Bronchial epithelial cell (primary cell): ENCODE measurements around the gene P4HB. TPM values are rescaled to one million over a fixed set of nuclear protein-coding genes. Genes with fewer than 3 reads are reported as not detected.

Experiments
- DNase-seq: peaks from one replicate; pipeline ENCODE4 v3.0.0-alpha.2; 2010; ENCODE audit warnings: low read depth
- FAIRE-seq: peaks from 2 replicates; lab custom pipeline; 2011; peaks lifted over from hg19 to GRCh38; lab: Jason Lieb, UNC
- H3K27me3 ChIP-seq: 2 replicates; pipeline ENCODE4 v1.5.1; 2011; ENCODE audit warnings: low read length; ENCODE audit not compliant: control insufficient read depth, insufficient read depth
- H3K36me3 ChIP-seq: 2 replicates; pipeline ENCODE4 v1.5.1; 2011; ENCODE audit warnings: low read length; ENCODE audit not compliant: control insufficient read depth, insufficient read depth
- H3K4me3 ChIP-seq: 2 replicates; pipeline ENCODE4 v1.5.1; 2011; ENCODE audit warnings: mild to moderate bottlenecking, low read depth, low read length, control low read depth
- total RNA-seq: library from RNA; depleted of rRNA; stranded (reverse); fragments of >200 nt; gene quantifications from 2 replicates; pipeline ENCODE4 v1.2.1, GENCODE V29; 2014
- TF ChIP-seq, protein P1 (sequence below): IDR thresholded peaks from 2 replicates; pipeline ENCODE4 v1.5.1; 2011; ENCODE audit warnings: mild to moderate bottlenecking, moderate library complexity, low read length, control low read depth, inconsistent platforms; ENCODE audit not compliant: insufficient read depth, severe bottlenecking

P4HB gene
- total RNA-seq, 1 donor from 2014 or later = 673 TPM

DNA sequence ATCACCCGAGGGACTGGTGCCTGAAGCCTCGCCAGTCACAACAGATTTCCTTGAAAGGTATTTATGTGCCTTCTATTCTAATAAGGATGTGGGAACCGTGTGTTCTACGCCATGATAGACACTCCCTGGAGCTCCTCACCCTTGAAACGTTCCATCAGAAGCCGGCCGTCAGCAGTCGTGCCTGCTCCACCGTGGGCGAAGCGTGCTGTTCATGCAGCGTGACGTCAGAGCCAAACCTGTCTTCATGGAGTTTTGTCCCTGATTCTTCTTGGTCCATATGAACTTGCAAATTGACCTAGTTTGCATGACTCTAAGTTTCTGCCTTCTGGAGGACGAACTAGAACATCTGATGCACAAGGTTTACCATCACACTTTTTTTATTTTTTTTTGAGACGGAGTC lies 21.0 kb downstream of the P4HB start:
- H3K36me3 ChIP-seq = peaks cover 7% of the 10 kb centered on the region
- no peaks in the 10 kb centered on the region for H3K27me3 ChIP-seq
- no peak overlapping the region for H3K4me3 ChIP-seq
- DNase-seq = no peak
- TF ChIP-seq, protein P1, sequence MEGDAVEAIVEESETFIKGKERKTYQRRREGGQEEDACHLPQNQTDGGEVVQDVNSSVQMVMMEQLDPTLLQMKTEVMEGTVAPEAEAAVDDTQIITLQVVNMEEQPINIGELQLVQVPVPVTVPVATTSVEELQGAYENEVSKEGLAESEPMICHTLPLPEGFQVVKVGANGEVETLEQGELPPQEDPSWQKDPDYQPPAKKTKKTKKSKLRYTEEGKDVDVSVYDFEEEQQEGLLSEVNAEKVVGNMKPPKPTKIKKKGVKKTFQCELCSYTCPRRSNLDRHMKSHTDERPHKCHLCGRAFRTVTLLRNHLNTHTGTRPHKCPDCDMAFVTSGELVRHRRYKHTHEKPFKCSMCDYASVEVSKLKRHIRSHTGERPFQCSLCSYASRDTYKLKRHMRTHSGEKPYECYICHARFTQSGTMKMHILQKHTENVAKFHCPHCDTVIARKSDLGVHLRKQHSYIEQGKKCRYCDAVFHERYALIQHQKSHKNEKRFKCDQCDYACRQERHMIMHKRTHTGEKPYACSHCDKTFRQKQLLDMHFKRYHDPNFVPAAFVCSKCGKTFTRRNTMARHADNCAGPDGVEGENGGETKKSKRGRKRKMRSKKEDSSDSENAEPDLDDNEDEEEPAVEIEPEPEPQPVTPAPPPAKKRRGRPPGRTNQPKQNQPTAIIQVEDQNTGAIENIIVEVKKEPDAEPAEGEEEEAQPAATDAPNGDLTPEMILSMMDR = no peak
- no peak for FAIRE-seq

GRCh38 chr17:81838753-81839255 lies 21.5 kb downstream of the P4HB start:
- no peak for FAIRE-seq
- no peak for DNase-seq
- H3K4me3 ChIP-seq = no peak overlapping the region
- H3K36me3 ChIP-seq = peaks cover 5% of the 10 kb centered on the region
- H3K27me3 ChIP-seq = no peaks in the 10 kb centered on the region
- TF ChIP-seq, protein P1 = no peak

GRCh38 chr17:81837641-81838040 lies 22.7 kb downstream of the P4HB start:
- TF ChIP-seq, protein P1 = no peak
- no peak overlapping the region for H3K4me3 ChIP-seq
- FAIRE-seq = no peak

DNA sequence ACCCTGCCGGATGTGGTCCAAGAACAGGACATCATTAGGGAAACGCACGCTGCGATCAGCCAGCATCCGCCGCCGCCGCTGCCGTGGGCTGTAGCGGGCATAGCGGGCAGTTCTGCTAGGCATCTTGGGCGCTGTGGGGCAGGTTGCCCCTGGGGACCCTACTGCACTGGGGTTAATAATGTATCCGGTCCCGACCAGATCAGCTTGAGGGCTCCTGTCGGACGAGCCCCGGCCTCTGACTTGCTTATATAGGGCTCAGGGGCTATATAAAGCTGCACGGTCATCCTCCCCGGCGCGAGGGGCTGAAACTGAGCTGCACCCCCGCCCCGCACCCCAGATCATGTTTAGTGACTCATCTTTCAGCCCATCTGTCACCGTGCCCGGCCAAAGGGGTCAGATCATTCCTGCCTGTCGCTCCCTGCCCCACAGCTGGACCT lies 25.5 kb downstream of the P4HB start, which contains the start of gene PPP1R27:
TSS of gene PPP1R27 (minus strand) at position 220 of the 437 bp plus-strand sequence. CDS start at position 123, 97 bp downstream.
- Histone ChIP-seq H3K4me3 (peak within 1 kb of the TSS; percentile 79), H3K27me3 (no peaks in the 10 kb centered on the region), H3K36me3 (no peaks in the 10 kb centered on the region)
- DNase-seq = no peak
- FAIRE-seq = no peak
- TF ChIP-seq, protein P1 = no peak

More at GRCh38 chr17:81837641-81838040, 22.7 kb downstream of the P4HB start:
- Histone ChIP-seq H3K36me3 (no peaks in the 10 kb centered on the region), H3K27me3 (no peaks in the 10 kb centered on the region)
- DNase-seq = no peak

- FAIRE-seq = no peak
- H3K27me3 ChIP-seq = no peaks in the 10 kb centered on the region
- no peaks in the 10 kb centered on the region for H3K36me3 ChIP-seq
- H3K4me3 ChIP-seq = peak overlapping the region; percentile 79
- no peak for DNase-seq
- TF ChIP-seq, protein P1 = no peak
Measured at GRCh38 chr17:81833921-81834830, 26.2 kb downstream of the P4HB start.
